ENCODE measurements around the gene INO80E. TPM values are rescaled to one million over a fixed set of nuclear protein-coding genes. Genes with fewer than 3 reads are reported as not detected.
A peak's percentile ranks its signal among the peaks of the same experiment; 100 is the strongest.

The INO80E gene
- total and polyA plus RNA-seq, 2 experiments from 2014 or later, result 14.0 to 61.2 TPM

GRCh38 chr16:30028438-30029076 lies 32.5 kb downstream of the INO80E start:
- Histone ChIP-seq H3K9me3 (ENCODE audit: low read depth) (no peaks in the 10 kb centered on the region), H4K20me1 (ENCODE audit: insufficient read depth, poor library complexity, severe bottlenecking) (no peaks in the 10 kb centered on the region), H3K4me3 (no peak overlapping the region), H3K36me3 (replicated peaks; ENCODE audit: insufficient read depth, low read depth) (no peaks in the 10 kb centered on the region), H3K9me2 (replicated peaks; ENCODE audit: insufficient read depth) (no peaks in the 10 kb centered on the region), H3K4me1 (ENCODE audit: insufficient read depth) (peaks cover 7% of the 10 kb centered on the region), H3K4me2 (no peak overlapping the region), H2AFZ (no peak overlapping the region), H3K27me3 (peaks cover 67% of the 10 kb centered on the region), H3K79me2 (no peaks in the 10 kb centered on the region), H3K27ac (no peak overlapping the region)
- peak; percentile 61 for DNase-seq (ENCODE audit: low spot score)
- TF ChIP-seq CTCF (IDR thresholded peaks at IDR 0.05; ENCODE audit: poor library complexity), result no peak
- no peak for TF ChIP-seq EZH2 (IDR thresholded peaks at IDR 0.05; ENCODE audit: borderline replicate concordance)
- no peak for TF ChIP-seq EZH2phosphoT487 (IDR thresholded peaks at IDR 0.05; ENCODE audit: low read depth, severe bottlenecking, unreplicated experiment)
- WGBS (ENCODE audit: low lambda C conversion rate, missing lambda C conversion rate), result 22% methylated on average over 18 of the region's 18 CpGs

GRCh38 chr16:30030011-30030685 lies 34.1 kb downstream of the INO80E start:
- H3K4me3 ChIP-seq, result no peak overlapping the region
- peak overlapping the region; percentile 86 for H3K4me2 ChIP-seq
- no peak overlapping the region for H3K27ac ChIP-seq
- TF ChIP-seq EZH2 (IDR thresholded peaks at IDR 0.05; ENCODE audit: borderline replicate concordance) (no peak), EZH2phosphoT487 (IDR thresholded peaks at IDR 0.05; ENCODE audit: low read depth, severe bottlenecking, unreplicated experiment) (no peak)
- no peak overlapping the region for H2AFZ ChIP-seq
- no peaks in the 10 kb centered on the region for H3K36me3 ChIP-seq (replicated peaks; ENCODE audit: insufficient read depth, low read depth)
- H3K4me1 ChIP-seq (ENCODE audit: insufficient read depth), result peaks cover 7% of the 10 kb centered on the region
- 28% methylated on average over 16 of the region's 23 CpGs for WGBS (ENCODE audit: low lambda C conversion rate, missing lambda C conversion rate)
- H3K79me2 ChIP-seq, result no peaks in the 10 kb centered on the region
- no peak for DNase-seq (ENCODE audit: low spot score)
- H3K27me3 ChIP-seq, result peaks cover 67% of the 10 kb centered on the region
- no peaks in the 10 kb centered on the region for H3K9me3 ChIP-seq (ENCODE audit: low read depth)
- no peaks in the 10 kb centered on the region for H3K9me2 ChIP-seq (replicated peaks; ENCODE audit: insufficient read depth)
- H4K20me1 ChIP-seq (ENCODE audit: insufficient read depth, poor library complexity, severe bottlenecking), result no peaks in the 10 kb centered on the region

GRCh38 chr16:30030841-30031413 lies 34.9 kb downstream of the INO80E start, which contains the start of gene TLCD3B:
TLCD3B (minus strand) TSS chr16:30031271; CDS start chr16:30030527, 744 bp downstream.
- Histone ChIP-seq H4K20me1 (ENCODE audit: insufficient read depth, poor library complexity, severe bottlenecking) (no peaks in the 10 kb centered on the region), H3K4me1 (ENCODE audit: insufficient read depth) (peaks cover 7% of the 10 kb centered on the region), H3K36me3 (replicated peaks; ENCODE audit: insufficient read depth, low read depth) (no peaks in the 10 kb centered on the region), H3K4me2 (peak within 1 kb of the TSS; percentile 86), H3K27ac (no peak within 1 kb of the TSS), H3K4me3 (no peak within 1 kb of the TSS), H3K9me3 (ENCODE audit: low read depth) (no peaks in the 10 kb centered on the region), H3K9me2 (replicated peaks; ENCODE audit: insufficient read depth) (no peaks in the 10 kb centered on the region), H3K27me3 (peaks cover 63% of the 10 kb centered on the region), H3K79me2 (no peaks in the 10 kb centered on the region), H2AFZ (no peak within 1 kb of the TSS)
- DNase-seq (ENCODE audit: low spot score), result no peak
- TF ChIP-seq EZH2 (IDR thresholded peaks at IDR 0.05; ENCODE audit: borderline replicate concordance) (peak; percentile 38), CTCF (IDR thresholded peaks at IDR 0.05; ENCODE audit: poor library complexity) (no peak)
- WGBS (ENCODE audit: low lambda C conversion rate, missing lambda C conversion rate), result no CpG with 5 or more reads among the region's 27 CpGs

GRCh38 chr16:30031477-30031918 lies 35.5 kb downstream of the INO80E start:
- Histone ChIP-seq H3K27me3 (peaks cover 65% of the 10 kb centered on the region), H2AFZ (no peak overlapping the region), H3K27ac (no peak overlapping the region), H3K4me3 (no peak overlapping the region), H3K9me3 (ENCODE audit: low read depth) (no peaks in the 10 kb centered on the region), H3K36me3 (replicated peaks; ENCODE audit: insufficient read depth, low read depth) (no peaks in the 10 kb centered on the region), H3K9me2 (replicated peaks; ENCODE audit: insufficient read depth) (no peaks in the 10 kb centered on the region), H3K4me1 (ENCODE audit: insufficient read depth) (peaks cover 7% of the 10 kb centered on the region), H3K4me2 (peak overlapping the region; percentile 86), H3K79me2 (no peaks in the 10 kb centered on the region), H4K20me1 (ENCODE audit: insufficient read depth, poor library complexity, severe bottlenecking) (no peaks in the 10 kb centered on the region)
- WGBS (ENCODE audit: low lambda C conversion rate, missing lambda C conversion rate), result 21% methylated on average over 11 of the region's 11 CpGs
- no peak for DNase-seq (ENCODE audit: low spot score)
- TF ChIP-seq CTCF (IDR thresholded peaks at IDR 0.05; ENCODE audit: poor library complexity) (no peak), EZH2phosphoT487 (IDR thresholded peaks at IDR 0.05; ENCODE audit: low read depth, severe bottlenecking, unreplicated experiment) (no peak)

All from hepatocyte (in vitro differentiated cells).